ENCODE data around the gene LGR5. TPM values are rescaled to one million over a fixed set of nuclear protein-coding genes. Genes with fewer than 3 reads are reported as not detected.

Gene LGR5
- total RNA-seq, 1 donor from 2014 or later: 0.54 TPM

DNA sequence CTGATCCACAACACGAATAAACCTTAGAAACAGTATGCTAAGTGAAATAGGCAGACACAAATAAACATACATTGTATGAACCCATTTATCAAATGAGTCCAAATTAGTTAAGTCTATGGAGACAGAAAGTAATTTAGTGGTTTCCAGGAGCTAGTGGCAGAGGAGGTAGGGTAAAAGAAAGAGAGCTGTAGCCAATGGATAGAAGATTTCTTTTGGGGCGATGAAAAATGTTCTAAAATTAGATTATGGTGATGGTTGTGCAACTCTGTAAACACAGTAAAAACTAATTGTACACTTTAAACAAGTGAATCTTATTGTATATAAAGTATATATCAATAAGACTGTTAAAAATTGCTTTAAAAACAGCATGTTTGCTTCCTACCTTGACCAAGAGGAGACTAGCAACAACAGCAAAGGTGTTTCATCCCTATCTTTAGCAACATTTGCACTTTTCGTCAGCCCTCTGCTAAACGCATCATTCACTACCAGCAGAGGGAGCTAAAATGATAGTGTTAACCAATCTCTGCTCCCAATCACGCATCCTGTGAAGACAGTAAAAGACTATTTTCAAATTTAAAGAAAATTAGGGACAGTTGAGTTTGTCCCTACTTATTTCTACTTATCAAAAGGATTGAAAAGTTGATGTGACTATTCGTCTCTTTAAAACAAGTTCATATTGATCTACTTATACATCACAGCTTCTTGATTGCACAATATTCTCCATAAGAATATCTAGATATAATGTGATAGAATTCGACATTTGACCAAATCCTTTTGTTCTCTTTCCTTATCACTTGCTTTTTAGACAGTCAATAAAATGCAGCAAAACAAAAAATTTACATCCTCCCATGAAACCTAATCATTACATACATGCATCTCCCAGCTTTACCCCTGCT lies 24.0 kb upstream of the LGR5 start:
- peaks cover 15% of the 10 kb centered on the region for H3K27me3 Mint-ChIP-seq (ENCODE audit: low read depth)
- no peaks in the 10 kb centered on the region for H3K36me3 Mint-ChIP-seq
- TF ChIP-seq, protein P1, sequence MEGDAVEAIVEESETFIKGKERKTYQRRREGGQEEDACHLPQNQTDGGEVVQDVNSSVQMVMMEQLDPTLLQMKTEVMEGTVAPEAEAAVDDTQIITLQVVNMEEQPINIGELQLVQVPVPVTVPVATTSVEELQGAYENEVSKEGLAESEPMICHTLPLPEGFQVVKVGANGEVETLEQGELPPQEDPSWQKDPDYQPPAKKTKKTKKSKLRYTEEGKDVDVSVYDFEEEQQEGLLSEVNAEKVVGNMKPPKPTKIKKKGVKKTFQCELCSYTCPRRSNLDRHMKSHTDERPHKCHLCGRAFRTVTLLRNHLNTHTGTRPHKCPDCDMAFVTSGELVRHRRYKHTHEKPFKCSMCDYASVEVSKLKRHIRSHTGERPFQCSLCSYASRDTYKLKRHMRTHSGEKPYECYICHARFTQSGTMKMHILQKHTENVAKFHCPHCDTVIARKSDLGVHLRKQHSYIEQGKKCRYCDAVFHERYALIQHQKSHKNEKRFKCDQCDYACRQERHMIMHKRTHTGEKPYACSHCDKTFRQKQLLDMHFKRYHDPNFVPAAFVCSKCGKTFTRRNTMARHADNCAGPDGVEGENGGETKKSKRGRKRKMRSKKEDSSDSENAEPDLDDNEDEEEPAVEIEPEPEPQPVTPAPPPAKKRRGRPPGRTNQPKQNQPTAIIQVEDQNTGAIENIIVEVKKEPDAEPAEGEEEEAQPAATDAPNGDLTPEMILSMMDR (IDR thresholded peaks at IDR 0.05; ENCODE audit: unreplicated experiment): peak; percentile 76
- H3K9me3 Mint-ChIP-seq: peaks cover 31% of the 10 kb centered on the region
- H3K27ac Mint-ChIP-seq: no peak overlapping the region
- H3K4me3 Mint-ChIP-seq: no peak overlapping the region
- no peak for DNase-seq (ENCODE audit: low spot score in 2 of 2, unreplicated experiment in 2 of 2)
- H3K4me1 Mint-ChIP-seq: no peaks in the 10 kb centered on the region

DNA sequence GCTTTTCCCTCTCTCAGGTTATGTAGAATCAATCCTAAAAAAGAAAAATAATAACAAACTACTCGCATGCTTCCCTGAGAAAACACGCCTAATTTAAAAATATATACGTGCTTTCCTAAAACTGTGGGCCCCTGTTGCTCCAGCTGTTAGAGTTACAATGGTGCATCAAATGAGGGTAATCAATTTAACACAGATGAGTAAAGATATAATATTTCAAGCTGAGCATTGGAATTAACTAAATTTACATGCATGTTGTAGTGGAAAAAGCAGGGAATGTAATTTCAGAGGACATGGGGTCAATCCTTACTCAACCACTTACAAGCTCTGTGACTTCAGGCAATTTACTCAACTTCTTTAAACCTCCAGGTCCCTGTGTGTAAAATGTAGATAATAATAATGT lies 22.4 kb upstream of the LGR5 start:
- DNase-seq (ENCODE audit: low spot score in 2 of 2, unreplicated experiment in 2 of 2): no peak
- Mint-ChIP-seq H3K27me3 (ENCODE audit: low read depth) (peaks cover 15% of the 10 kb centered on the region), H3K9me3 (peaks cover 15% of the 10 kb centered on the region), H3K27ac (no peak overlapping the region), H3K4me1 (no peaks in the 10 kb centered on the region), H3K36me3 (no peaks in the 10 kb centered on the region), H3K4me3 (no peak overlapping the region)
- TF ChIP-seq, protein P1 (IDR thresholded peaks at IDR 0.05; ENCODE audit: unreplicated experiment): no peak

DNA sequence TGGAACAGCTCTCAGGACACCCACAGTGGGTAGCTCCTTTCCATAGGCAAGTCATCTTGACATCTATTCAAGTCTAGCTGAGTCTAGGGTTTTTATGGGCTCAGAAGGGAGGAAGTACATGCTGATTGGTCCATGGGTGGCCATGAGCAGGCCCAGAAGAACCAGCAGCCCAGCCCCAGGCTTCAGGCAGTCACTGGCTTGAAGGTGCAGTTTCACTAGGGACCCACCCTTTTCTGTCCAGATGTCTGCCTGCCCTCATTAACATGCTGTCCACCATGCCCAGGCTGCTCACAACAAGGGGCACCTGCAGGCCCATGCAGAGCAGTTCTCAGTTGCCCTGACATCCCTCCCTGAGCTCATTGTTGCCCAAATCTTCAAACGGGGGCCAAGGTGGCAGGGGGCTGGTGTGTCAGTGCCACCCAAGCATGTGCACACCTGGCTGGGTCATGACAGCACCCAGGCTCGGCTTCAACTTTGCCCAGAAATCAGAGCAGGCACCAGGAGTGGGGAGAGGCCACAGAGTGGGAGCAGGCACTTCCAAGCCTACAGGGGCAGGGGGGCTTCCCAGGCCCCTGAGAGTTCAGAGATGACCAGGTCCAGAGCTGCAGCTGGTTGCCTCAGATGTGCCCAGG lies 18.7 kb upstream of the LGR5 start:
- no peaks in the 10 kb centered on the region for H3K9me3 Mint-ChIP-seq
- no peak for DNase-seq (ENCODE audit: low spot score in 2 of 2, unreplicated experiment in 2 of 2)
- H3K36me3 Mint-ChIP-seq: no peaks in the 10 kb centered on the region
- no peaks in the 10 kb centered on the region for H3K4me1 Mint-ChIP-seq
- H3K4me3 Mint-ChIP-seq: no peak overlapping the region
- TF ChIP-seq, protein P1 (IDR thresholded peaks at IDR 0.05; ENCODE audit: unreplicated experiment): no peak
- peaks cover 40% of the 10 kb centered on the region for H3K27me3 Mint-ChIP-seq (ENCODE audit: low read depth)
- H3K27ac Mint-ChIP-seq: no peak overlapping the region

DNA sequence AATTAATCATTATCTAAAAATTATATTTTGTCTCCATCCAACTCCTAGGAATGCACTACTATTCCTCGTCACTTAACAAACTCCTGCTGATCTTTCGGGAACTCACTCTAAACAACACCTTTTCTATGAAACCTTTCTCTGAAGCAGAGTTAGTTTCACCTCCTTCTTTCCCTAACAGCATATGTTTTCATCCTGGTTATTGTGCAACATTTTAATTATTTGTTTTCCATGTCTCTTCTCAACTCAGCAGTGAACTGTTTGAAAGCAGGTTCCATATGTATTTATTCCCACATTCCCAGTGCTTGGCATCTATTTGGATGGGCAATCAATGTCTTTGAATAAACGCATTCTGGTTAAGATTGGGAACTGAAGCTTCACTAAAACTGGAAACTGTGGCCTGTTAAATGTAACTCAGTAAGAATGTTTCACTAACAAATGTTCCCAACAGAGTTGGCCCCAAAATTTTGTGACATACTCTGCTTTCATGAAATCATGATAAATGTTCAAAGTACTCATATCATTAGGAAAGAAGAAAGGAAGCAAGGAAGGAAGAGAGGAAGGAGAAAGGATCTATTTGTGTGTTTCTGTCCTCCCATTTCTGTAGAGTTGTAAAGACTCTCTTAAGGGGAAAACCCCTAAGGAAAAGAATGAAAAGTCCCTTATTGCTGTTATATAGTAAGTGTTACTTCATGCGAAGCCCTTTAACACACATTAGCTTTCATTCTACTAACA lies 13.9 kb upstream of the LGR5 start:
- TF ChIP-seq, protein P1 (IDR thresholded peaks at IDR 0.05; ENCODE audit: unreplicated experiment): no peak
- Mint-ChIP-seq H3K4me3 (no peak overlapping the region), H3K27ac (no peak overlapping the region), H3K9me3 (no peaks in the 10 kb centered on the region), H3K36me3 (no peaks in the 10 kb centered on the region), H3K4me1 (peaks cover 7% of the 10 kb centered on the region), H3K27me3 (ENCODE audit: low read depth) (peaks cover 35% of the 10 kb centered on the region)
- no peak for DNase-seq (ENCODE audit: low spot score in 2 of 2, unreplicated experiment in 2 of 2)

DNA sequence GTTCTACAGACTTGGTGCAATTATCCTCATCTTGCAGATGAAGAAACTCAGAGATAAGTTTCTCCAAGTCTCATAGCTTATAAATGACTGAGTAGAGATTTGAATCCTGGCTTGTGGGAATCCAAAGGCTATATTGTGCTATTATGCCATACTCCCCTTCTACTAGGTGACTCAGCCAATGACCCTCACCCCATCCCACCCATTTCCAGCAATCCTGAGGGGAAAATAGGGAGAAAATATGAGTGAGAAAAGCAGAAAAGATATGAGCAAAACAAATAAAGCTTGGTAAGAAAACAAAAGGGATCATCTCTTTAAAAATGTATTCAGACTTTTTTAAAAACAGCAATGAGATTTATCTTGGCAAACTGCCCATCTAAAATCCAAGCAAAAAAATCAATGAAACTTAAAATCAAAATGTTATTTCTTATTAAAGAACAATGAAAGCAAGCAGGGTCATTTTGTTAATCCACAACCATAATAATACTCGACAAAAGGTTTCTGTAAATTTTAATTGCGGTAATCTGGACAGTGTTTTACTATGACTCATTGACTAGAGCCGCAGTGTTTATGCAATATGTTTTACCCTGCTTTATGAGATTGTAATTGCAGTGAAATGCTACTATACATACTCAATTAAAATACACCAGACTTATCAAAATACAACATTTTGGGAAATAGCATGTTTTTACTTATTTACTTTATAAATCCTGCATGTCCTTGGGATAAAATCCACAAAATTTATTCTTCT lies 13.1 kb upstream of the LGR5 start:
- no peak for DNase-seq (ENCODE audit: low spot score in 2 of 2, unreplicated experiment in 2 of 2)
- Mint-ChIP-seq H3K27me3 (ENCODE audit: low read depth) (peaks cover 35% of the 10 kb centered on the region), H3K4me3 (no peak overlapping the region)

More for the DNA sequence above, 13.1 kb upstream of the LGR5 start:
- H3K4me1 Mint-ChIP-seq: peaks cover 7% of the 10 kb centered on the region
- H3K9me3 Mint-ChIP-seq: no peaks in the 10 kb centered on the region
- TF ChIP-seq, protein P1 (IDR thresholded peaks at IDR 0.05; ENCODE audit: unreplicated experiment): no peak
- no peaks in the 10 kb centered on the region for H3K36me3 Mint-ChIP-seq
- no peak overlapping the region for H3K27ac Mint-ChIP-seq
